GM12875 (cell line): ENCODE data around the gene SLC35A5.
"Not testable (repeated sequence)": the region's sequence is repeated elsewhere in the genome, so short reads cannot be mapped to it uniquely, and the experiment has no call there.

Experiments
- H3K4me3 ChIP-seq: one replicate; pipeline ENCODE4 v1.5.1; 2011; ENCODE audit warnings: low read depth, low read length, control low read depth
- CTCF ChIP-seq: IDR thresholded peaks from 2 replicates; pipeline ENCODE4 v1.5.1; 2011; ENCODE audit warnings: low read depth, mild to moderate bottlenecking, control low read depth, inconsistent platforms, low read length, moderate library complexity, borderline replicate concordance; ENCODE audit not compliant: insufficient read depth

SLC35A5 gene

GRCh38 chr3:112560307-112560706 is 1.5 kb upstream of the SLC35A5 start:
- H3K4me3 ChIP-seq = peak overlapping the region; percentile 90
- TF ChIP-seq CTCF = no peak

- H3K4me3 ChIP-seq = peak overlapping the region; percentile 90
- no peak for TF ChIP-seq CTCF
These were observed 943 bp upstream of the SLC35A5 start for GRCh38 chr3:112560721-112561483.

GRCh38 chr3:112561484-112561733 is 436 bp upstream of the SLC35A5 start:
- peak overlapping the region; percentile 90 for H3K4me3 ChIP-seq

GRCh38 chr3:112564247-112564939 is 2.5 kb downstream of the SLC35A5 start:
- not testable (repeated sequence) for H3K4me3 ChIP-seq

More at GRCh38 chr3:112561484-112561733, 436 bp upstream of the SLC35A5 start:
- TF ChIP-seq CTCF = no peak

- no peak overlapping the region for H3K4me3 ChIP-seq
- TF ChIP-seq CTCF = no peak
These were observed 3.1 kb downstream of the SLC35A5 start for GRCh38 chr3:112564940-112565305.

GRCh38 chr3:112568642-112569041 is 6.8 kb downstream of the SLC35A5 start:
- TF ChIP-seq CTCF = no peak
- no peak overlapping the region for H3K4me3 ChIP-seq

- no peak for TF ChIP-seq CTCF
- H3K4me3 ChIP-seq = no peak overlapping the region
These were observed 7.4 kb downstream of the SLC35A5 start for GRCh38 chr3:112569265-112569664.

- no peak overlapping the region for H3K4me3 ChIP-seq
- no peak for TF ChIP-seq CTCF
These were observed 10.9 kb downstream of the SLC35A5 start for GRCh38 chr3:112572701-112573100.
